GM18517 (cell line): ENCODE measurements around the gene GFOD1.
"Not testable (repeated sequence)": the region's sequence is repeated elsewhere in the genome, so short reads cannot be mapped to it uniquely, and the experiment has no call there.

ENCODE experiments used
- ATAC-seq: cut with Tn5 transposase; IDR thresholded peaks from one replicate; pipeline ENCODE4 v1.9.1; 2021; ENCODE audit warnings: mild to moderate bottlenecking, moderate library complexity; ENCODE audit not compliant: unreplicated experiment

Gene GFOD1

GRCh38 chr6:13445005-13445743 lies 42.2 kb downstream of the GFOD1 start:
- ATAC-seq = no peak

GRCh38 chr6:13444604-13445003 lies 42.8 kb downstream of the GFOD1 start:
- ATAC-seq = no peak

GRCh38 chr6:13443978-13444377 lies 43.4 kb downstream of the GFOD1 start:
- not testable (repeated sequence) for ATAC-seq

GRCh38 chr6:13441778-13442177 lies 45.6 kb downstream of the GFOD1 start:
- ATAC-seq = no peak

GRCh38 chr6:13439644-13440043 lies 47.8 kb downstream of the GFOD1 start:
- ATAC-seq = no peak

- no peak for ATAC-seq
Measured at GRCh38 chr6:13438126-13438525, 49.3 kb downstream of the GFOD1 start.

GRCh38 chr6:13437218-13437996 lies 50.0 kb downstream of the GFOD1 start:
- ATAC-seq = no peak

GRCh38 chr6:13436399-13437217 lies 50.8 kb downstream of the GFOD1 start:
- ATAC-seq = no peak

- no peak for ATAC-seq
Measured at GRCh38 chr6:13435477-13436246, 51.7 kb downstream of the GFOD1 start.

- ATAC-seq = no peak
Measured at GRCh38 chr6:13434777-13435176, 52.6 kb downstream of the GFOD1 start.

- ATAC-seq = not testable (repeated sequence)
Measured at GRCh38 chr6:13434135-13434775, 53.1 kb downstream of the GFOD1 start.

- no peak for ATAC-seq
Measured at GRCh38 chr6:13433709-13434121, 53.7 kb downstream of the GFOD1 start.

- no peak for ATAC-seq
Measured at GRCh38 chr6:13432526-13433184, 54.7 kb downstream of the GFOD1 start.

GRCh38 chr6:13431861-13432465 lies 55.4 kb downstream of the GFOD1 start:
- ATAC-seq = no peak

- no peak for ATAC-seq
Measured at GRCh38 chr6:13431059-13431656, 56.2 kb downstream of the GFOD1 start.

- ATAC-seq = no peak
Measured at GRCh38 chr6:13429406-13429753, 58.0 kb downstream of the GFOD1 start.

- peak; percentile 23 for ATAC-seq
Measured at GRCh38 chr6:13428583-13429405, 58.6 kb downstream of the GFOD1 start.
